ENCODE data around the gene NACC2.
"Not testable (repeated sequence)": the region's sequence is repeated elsewhere in the genome, so short reads cannot be mapped to it uniquely, and the experiment has no call there.

NACC2 gene

DNA sequence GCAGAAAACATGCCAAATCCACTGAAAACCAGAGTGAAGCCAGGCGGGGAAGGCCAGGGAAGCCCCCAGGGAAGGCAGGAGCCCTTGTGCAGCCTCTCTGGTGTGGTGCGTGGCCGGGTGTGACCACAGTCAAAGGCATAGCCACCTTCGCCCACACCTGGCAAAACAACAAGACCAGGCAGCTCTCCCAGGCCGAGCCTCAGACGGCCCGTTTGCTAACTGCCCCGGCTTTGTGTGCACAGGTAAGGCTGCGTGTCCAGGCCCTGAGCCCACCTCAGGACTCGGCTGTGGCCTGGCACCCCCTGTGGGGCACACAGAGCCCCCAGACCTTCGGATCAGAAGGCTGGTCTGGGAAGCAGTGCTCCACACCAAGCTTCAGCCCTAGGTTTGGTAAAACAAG, 17.5 kb upstream of the NACC2 start:
- in situ Hi-C loops (cut with MboI; ENCODE audit: low sequenced_read_pairs): no loop called here

DNA sequence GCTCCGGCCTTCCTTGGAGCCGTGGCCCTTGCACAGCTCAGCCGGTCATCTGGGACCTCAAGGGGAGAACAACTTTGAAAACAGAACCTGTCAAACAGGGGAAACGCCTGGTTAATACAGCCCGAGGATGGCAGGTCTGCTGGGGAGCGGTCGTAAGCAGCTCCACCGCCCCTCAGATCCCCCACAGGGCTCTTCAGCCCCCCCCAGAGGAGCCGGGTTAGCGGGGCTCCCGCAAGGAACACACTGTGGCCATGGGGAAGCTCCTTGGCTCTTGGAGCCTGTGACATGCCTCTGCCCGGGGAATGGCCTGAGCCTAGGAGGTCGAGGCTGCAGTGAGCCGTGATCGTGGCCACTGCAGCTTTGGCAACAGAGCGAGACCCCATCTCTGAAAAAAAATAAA, 16.8 kb upstream of the NACC2 start:
- in situ Hi-C loops (cut with MboI; ENCODE audit: low sequenced_read_pairs): no loop called here

DNA sequence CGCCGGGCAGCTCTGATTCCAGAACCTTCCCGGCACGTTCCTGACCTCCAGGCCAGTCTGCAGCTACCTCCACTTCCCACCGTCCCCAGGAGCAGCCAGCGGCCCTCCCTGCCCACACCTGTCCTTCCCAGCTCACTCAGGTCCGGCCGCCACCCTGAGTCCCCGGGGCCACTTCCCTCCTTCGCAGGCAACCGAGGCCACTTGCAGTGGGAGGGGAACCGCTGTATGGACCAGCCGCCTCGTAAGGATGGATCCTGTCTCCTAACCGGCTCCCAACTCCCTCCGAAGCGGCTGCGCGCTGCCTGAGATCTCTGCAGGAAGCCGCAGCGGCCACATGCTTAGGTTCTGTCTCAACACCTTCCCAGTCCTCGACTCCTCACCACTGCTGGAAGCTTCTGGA, 16.1 kb upstream of the NACC2 start:
- in situ Hi-C loops (cut with MboI; ENCODE audit: low sequenced_read_pairs): no loop called here

DNA sequence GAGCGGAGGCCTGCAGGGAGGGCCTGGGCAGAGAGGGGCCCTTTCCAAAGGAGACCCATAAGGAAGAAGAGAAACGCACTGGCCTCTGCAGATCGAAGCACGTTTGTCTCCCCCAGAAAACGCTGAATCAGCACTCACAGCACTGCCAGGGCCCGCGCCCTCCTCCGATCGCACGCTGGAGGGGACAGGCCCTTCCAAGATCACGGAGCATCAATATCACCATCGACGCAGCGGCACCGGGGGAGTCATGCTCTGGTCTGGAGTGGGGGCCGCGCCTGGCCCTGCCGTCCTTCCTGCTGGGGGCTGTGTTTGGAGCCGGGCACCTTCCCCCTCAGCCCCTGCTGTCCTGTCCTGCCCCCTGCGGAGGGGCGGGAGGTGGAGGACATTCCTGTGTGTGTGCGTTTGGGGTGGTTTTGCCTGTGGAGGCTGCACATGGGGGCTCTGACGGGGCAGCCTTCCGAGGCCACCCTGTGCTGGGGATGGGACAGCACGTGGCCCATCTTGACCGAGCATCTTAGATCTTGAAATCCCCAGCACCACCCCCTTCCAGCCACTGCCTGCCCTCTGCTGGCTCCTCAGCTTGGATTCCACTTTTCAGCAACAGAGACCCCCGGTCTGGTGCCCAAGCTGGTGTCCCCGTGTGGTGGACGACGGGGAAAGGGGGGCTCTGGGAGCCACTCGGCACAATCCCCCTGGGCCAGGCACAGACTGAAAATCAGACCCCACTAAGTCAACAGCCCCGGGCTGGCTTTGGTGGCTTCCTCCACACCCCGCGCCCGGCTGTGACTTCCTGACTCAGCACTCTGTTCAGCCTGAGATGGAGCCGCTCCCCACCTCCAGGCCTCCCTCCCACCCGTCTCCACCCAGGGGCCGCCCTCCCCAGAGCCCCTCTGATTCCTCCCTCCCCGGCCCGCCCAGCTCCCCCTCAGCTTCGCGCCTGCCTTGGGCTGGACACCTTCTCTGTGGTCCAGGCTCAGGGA, 15.3 kb upstream of the NACC2 start:
- in situ Hi-C loops (cut with MboI; ENCODE audit: low sequenced_read_pairs): no loop called here

DNA sequence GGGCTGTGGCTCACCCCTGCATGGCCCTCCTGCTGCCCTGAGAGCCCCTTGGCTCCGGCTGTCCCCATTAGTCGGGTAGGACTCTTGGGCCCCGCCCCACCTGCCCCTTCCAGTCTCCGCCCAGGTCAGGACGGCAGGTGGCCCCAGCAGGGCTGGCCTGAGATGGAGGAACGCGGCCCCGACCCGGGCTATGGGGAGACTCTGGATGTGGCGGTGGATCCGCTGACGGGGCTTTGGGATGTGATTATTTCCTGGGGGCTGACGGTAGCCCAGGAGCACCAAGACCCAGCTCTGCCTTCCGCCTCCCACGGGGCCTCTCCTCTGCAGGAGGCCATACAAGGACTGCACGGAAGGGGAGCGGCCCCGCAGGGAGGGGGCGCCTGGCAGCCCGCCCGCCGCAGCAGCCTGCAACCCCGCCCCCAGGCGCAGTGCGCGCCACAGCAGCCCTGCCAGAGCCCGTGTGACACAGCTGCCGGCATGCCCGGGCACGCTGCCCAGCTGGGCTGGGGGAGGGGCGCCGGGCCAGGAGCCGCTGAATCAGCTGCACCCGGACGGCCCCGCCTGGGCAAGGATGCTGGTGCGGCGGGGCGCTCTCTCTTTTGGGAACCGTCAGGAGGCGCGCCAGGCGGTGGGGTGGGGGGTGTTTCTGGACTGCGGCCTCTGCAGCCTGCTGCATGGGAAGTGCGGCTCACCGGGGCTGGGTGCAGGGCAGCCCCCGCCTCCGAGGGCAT, 14.4 kb upstream of the NACC2 start:
- in situ Hi-C loops (cut with MboI; ENCODE audit: low sequenced_read_pairs): no loop called here

DNA sequence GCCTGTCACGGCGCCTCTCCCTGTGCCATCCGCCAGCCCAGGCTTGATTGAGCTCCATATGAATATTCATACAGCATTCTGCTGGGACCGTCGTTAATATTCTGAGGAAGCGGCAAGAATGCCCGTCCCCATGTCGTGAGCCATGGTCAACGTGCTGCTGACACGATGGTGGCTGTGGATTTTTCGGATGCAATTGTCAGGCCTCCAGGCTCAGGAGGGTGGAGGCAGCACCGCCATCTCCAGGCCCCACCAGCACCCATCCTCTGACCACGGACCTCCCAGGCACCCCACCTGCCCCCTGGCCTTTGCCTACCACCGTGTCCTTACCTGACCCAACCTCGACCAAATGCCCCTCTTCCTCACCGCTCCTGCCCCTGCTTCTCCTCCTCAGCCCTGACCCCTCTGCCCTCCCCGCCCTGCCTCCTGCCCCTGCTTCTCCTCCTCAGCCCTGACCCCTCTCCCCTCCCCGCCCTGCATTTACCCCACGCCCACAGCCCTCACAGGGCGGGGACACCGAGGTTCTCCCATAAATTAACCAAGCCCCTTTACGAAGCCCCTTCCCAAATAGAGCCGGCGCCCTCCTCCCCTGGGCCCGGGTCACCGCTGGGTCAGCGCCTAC, 13.7 kb upstream of the NACC2 start:
- in situ Hi-C loops (cut with MboI; ENCODE audit: low sequenced_read_pairs): no loop called here

DNA sequence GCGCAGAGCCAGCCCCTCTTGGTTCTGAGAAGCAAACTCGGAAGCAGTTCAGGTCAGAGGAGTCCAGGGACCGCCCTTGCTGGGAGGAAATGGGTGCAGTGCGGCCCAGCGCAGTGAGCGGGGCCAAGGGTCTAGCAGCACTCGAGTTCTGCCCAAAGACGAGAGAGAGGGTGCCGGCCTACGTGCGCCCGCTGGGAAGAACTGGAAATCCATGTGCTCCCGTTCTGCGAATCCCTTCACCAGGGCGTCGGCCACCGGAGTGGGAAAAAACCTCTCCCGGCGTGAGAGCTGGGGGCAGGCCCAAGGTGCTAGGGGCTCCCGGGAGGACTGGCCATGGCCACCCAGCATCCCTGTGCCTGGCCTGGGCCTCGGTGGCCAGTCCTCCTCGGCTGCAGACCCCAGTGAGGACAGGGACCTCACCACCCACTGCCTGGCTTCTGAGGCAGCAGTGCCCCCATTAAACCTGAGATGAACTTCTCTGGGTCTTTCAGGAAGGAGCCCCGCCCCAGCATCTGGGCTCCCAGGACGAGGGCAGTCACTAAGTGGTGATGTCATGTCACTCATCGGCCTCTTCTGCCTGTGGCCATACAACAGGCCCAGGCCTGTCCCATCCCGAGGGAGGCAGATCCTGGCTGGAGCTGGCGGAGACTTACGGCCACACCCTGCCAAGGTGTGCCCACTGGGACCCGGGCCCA, 13.0 kb upstream of the NACC2 start:
- in situ Hi-C loops (cut with MboI; ENCODE audit: low sequenced_read_pairs): no loop called here

DNA sequence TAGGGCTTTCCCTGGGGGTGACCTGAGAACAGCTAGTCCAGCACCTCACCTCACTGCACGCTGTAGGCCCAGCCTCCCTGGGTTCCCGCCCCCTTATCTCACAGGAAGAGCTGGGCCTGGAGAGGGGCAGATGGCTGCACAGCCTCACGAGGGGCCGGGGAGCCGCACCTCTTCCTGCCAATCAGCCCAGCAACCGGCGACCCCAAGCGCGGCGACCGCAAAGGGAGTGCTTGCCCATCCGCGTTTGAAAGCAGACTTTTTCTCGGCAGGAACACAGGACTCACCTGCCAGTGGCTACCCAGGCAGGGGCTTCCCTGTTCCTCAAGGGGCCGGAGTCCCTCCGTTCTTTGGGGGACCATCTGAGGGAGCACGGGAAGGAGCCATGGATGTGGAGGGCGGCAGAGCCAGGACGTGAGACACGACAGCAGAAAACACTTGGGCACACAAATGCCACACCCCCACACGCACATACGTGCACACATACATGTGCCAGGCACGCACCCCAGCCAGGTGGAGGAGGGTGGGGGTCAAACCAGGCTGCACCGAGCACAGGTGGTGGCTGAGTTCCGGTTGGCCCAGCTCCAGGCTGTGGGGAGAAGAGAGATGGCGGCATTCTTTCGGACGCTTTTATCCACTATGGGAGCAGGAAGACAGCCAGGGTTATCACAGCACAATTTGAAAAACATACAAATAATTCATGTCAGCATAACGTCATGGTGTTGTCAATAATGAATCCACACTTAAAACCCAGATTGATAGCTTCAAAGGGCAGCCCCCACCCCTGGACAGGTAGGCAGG, 12.3 kb upstream of the NACC2 start:
- in situ Hi-C loops (cut with MboI; ENCODE audit: low sequenced_read_pairs): no loop called here

DNA sequence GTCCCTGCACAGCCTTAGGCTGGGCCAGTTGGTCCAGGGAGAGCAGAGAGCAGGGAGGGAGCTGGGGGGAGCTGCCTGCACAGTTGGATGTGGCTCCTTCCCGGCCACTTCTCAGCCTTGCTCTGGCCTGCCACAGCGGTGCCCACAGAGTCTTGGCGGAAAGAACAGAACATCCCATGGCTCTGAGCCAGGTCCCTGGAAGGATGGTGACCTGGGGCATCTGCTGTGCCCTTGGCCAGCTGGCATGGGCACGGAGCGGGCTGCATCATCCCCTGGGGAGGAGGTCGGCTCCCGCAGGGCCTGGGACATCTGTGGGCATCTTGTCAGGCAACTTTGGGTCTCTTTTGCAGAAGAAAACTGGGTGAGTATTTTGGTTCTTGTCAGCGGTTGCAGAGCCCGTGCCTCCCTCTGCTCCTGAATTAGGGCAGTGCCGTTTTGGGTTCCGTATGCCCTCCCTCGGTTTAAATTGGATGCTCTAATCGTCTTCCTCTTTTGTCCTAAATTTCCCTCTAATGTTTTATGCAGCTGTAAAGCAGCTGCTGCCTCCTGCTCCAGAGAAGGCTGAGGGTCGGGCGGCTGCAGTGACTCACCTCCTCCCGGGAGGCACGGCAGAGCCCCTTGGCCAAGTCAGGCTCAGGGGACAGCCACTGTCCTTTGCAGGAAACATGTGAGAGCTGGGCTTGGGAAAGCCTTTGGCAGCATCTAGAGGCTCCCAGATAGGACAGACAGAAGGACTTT, 10.5 kb upstream of the NACC2 start:
- in situ Hi-C loops (cut with MboI; ENCODE audit: low sequenced_read_pairs): no loop called here

DNA sequence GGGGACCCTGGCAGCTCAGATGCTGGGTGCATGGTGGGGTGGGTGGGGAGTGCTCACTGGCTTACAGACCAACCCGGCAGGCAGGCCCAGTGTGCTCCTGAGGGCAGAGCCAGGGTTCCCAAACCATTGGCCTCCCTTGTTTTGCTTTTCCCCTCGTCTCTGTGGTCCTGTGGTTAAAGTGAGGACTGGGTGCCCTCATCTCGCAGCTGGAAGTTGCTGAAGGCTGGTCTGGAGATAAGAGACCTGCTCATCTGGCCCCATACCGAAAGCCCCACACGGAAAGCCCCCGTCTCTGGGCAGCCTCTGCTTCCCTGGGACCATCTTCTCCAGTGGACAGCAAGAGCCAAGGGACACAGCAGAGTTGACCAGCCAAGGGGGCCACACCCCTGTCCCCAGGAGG, 9.8 kb upstream of the NACC2 start:
- in situ Hi-C loops (cut with MboI; ENCODE audit: low sequenced_read_pairs): no loop called here

DNA sequence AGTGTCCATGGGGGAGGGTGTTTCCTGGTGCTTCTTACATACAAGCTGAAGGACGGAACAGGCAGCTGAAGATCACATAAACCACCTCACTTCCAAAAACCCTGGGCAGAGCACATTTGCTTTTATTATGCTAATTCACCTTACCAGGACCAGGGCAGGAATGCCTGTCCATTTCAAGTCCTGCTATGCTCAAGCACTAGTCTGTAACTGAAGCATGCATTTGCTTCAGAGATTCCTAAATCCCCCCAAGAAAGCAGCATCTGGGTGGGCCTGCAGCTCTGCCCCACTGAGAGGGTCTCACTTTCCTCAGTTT, 9.4 kb upstream of the NACC2 start:
- in situ Hi-C loops (cut with MboI; ENCODE audit: low sequenced_read_pairs): no loop called here

DNA sequence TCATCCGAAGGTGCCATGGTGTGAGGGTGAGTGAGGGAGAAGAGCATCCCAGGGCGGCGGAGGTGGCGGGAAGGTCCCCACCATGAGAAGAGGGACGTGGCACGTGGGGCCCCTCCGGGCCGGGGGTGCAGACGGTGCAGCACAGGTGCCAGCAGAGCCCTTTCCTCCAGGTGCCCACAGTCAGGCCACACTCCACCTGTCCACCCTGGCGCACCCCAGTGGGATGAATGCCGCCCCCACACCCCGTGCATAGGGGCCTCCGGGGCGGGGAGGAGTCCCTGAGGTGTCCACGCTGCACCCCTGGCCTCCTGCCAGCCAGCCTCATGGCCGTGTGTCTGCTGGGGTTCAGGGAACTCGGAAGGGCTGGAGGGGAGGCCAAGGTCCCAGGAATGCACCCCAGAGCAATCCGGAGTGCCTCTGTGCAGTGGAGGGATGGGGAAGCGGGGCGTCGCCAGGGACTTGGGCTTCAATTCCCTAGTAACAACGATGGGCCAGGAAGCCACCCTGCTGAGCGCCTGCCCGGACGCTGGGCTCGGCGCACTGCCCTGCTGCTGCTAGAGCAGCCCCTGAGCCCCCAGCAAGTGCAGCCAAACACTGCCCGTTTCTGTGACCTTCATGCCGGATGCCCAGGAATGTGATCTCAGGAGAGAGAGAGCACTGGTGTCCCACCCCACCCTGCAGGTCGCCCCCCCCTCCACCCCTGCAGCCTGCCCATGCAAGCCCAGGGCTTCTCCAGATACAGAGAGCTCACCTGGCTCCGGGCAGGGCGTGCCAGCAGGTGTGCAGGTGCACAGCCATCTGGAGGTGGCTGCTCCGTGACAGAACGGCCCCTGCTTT, 8.8 kb upstream of the NACC2 start:
- in situ Hi-C loops (cut with MboI; ENCODE audit: low sequenced_read_pairs): no loop called here

DNA sequence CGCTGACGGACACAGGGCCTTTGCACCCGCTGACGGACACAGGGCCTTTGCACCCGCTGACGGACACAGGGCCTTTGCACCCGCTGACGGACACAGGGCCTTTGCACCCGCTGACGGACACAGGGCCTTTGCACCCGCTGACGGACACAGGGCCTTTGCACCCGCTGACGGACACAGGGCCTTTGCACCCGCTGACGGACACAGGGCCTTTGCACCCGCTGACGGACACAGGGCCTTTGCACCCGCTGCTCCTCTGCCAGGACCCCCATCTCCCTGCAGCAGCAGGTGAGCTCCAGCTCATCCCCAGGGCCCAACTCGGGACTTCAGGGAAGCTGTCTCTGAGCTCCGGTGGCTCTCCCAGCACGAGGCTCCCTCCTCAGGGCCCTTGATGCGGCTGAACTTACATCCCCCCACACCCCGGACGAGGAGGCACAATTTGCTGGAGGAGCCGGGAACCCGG, 6.6 kb upstream of the NACC2 start:
- in situ Hi-C loops (cut with MboI; ENCODE audit: low sequenced_read_pairs): not testable (repeated sequence)

DNA sequence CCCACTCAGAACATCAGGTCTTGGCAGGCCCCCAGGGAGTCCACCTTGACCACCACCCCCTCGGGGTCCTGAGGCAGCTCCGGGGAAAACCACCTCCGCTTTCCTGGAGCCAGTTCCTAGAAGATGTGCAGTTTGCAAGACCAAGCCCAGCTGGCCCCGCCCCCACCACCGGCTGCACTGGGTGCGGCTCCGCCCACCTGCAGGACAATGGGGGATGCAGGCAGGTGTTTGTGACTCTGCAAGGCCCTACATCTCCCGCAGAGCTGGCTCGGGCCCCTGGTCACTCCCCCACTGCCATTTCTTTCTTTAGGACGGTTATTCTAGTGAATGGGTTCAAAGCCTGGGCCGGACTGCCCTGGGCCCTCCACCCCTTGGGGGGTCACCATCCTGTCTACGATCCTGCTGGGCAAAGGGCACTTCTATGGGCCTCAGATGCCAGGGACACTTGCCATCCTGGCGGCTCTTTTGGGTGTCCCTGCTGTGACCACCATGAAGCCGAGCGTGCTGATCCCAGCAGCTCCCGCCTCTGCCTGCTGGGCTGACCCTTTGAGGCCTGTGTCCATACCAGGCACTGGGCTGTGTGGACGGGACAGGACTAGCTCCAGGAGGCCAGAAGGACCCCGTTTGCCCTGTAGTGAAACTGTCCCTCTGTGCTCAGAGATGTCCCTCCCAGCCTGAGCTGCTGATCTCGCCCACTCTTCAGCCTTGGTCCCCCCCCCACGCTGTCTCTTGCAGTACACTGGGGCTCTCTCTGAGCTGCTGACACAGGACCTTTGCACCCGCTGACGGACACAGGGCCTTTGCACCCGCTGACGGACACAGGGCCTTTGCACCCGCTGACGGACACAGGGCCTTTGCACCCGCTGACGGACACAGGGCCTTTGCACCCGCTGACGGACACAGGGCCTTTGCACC, 5.9 kb upstream of the NACC2 start:
- in situ Hi-C loops (cut with MboI; ENCODE audit: low sequenced_read_pairs): no loop called here

DNA sequence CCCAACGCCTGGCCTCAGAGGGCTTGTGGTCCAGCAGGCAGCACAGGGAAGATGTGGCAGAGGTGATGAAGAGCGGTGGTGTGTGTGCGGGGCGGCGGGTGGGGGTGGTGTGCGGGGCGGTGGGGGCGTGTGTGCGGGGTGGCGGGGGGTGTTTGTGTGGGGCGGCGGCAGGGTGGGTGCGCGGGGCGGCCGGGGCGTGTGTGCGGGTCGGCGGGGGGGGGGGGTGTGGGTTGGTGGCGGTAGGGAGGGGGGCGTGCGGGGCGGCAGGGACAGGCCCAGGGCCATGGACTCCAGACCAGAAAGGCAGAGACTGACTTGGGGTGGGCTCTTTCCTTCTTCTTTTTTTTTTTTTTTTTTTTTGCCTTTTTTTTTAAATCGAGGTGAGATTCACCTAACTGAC, 4.5 kb upstream of the NACC2 start:
- in situ Hi-C loops (cut with MboI; ENCODE audit: low sequenced_read_pairs): no loop called here

DNA sequence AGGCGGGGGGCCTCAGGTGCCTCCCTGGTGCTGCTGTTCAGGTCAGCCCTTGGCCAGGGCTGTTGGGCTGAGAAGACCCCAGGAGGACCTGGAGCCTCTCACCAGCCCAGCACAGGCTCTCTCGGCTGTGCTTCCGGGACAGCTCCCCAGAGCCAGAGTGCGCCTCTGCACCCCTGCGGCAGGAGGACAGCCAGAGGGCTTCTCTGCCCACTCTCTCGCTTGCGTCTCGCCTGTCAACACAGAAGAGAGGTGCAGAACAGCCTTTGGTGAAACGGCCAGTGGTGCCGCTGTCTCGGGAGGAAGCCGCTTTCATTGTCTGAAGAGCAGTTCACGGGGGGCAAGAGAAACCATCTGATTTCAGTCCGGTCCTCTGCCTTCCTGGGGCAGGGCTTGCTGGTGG, 3.8 kb upstream of the NACC2 start:
- in situ Hi-C loops (cut with MboI; ENCODE audit: low sequenced_read_pairs): no loop called here

DNA sequence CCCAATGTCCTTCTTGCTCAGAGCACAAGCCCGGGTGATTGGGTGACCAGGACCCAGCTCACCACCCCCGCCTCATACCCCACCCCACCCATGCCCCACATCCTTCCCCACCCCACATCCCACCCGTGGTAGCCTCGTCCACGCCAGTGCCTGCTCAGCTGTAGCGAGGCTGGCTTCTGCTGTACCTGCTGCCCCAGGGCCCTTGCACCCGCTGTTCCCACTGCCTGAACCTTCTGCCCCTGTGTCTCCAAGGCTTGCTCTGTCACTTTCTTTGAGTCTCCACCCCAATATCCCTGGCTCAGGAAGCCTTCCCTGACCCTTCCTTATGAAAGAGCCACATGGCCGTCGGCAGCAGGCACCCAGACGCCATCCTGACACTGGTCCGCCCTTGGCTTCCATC, 3.1 kb upstream of the NACC2 start:
- in situ Hi-C loops (cut with MboI; ENCODE audit: low sequenced_read_pairs): no loop called here

DNA sequence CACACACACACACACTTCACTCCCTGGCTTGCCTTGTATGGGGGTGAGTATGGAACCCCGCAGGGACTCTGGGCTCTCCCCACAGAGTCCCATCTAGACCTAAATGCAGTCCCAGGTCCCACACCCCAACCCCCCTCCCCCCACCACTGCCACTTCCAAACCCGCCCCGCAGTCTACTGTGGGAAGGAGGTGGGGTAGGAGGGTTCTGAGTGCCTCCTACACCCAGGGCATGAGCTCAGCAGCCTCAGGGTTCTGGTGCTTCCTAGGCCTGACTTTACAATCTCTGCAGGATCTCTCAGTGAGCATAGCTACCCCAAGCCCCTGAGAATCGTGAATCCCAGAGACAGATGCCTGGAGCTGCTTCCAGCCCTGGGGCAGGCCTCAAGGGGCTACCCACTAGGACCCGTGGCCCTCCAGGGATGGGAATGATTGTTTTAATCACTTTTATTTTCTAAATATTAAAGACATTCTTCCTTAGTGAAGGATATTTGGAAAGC, 1.5 kb upstream of the NACC2 start:
- in situ Hi-C loops (cut with MboI; ENCODE audit: low sequenced_read_pairs): no loop called here

Data from HL-60/S4 (cell line).